GM15510 (cell line): ENCODE measurements around the gene CD3G.

Source experiments
- POLR2A ChIP-seq: IDR thresholded peaks from 3 replicates; pipeline ENCODE4 v1.6.1; 2011; ENCODE audit warnings: borderline replicate concordance; ENCODE audit not compliant: insufficient read length; ENCODE audit errors: extremely low read depth

Gene CD3G

GRCh38 chr11:118318581-118319336, 25.4 kb upstream of the CD3G start:
- TF ChIP-seq POLR2A: no peak

- no peak for TF ChIP-seq POLR2A
Observed at GRCh38 chr11:118319337-118319707, 24.8 kb upstream of the CD3G start.

- no peak for TF ChIP-seq POLR2A
Observed at GRCh38 chr11:118320515-118320914, 23.6 kb upstream of the CD3G start.

- no peak for TF ChIP-seq POLR2A
Observed at GRCh38 chr11:118321386-118322082, 22.6 kb upstream of the CD3G start.

GRCh38 chr11:118322721-118323120, 21.4 kb upstream of the CD3G start:
- TF ChIP-seq POLR2A: no peak

- TF ChIP-seq POLR2A: no peak
Observed at GRCh38 chr11:118325283-118325682, 18.9 kb upstream of the CD3G start.

GRCh38 chr11:118328745-118329144, 15.4 kb upstream of the CD3G start:
- TF ChIP-seq POLR2A: no peak

GRCh38 chr11:118334745-118335144, 9.4 kb upstream of the CD3G start:
- no peak for TF ChIP-seq POLR2A

- TF ChIP-seq POLR2A: no peak
Observed at GRCh38 chr11:118338637-118339061, 5.5 kb upstream of the CD3G start.

- TF ChIP-seq POLR2A: no peak
Observed at GRCh38 chr11:118339281-118339961, 4.7 kb upstream of the CD3G start.

- no peak for TF ChIP-seq POLR2A
Observed at GRCh38 chr11:118340449-118340848, 3.7 kb upstream of the CD3G start.

- TF ChIP-seq POLR2A: no peak
Observed at GRCh38 chr11:118341261-118341660, 2.9 kb upstream of the CD3G start.

- TF ChIP-seq POLR2A: no peak
Observed at GRCh38 chr11:118341815-118342489, 2.2 kb upstream of the CD3G start.

GRCh38 chr11:118342503-118343161, 1.5 kb upstream of the CD3G start, which contains the start of gene CD3D:
CD3D (minus strand) TSS chr11:118342705; CDS start chr11:118342607, 98 bp downstream.
- no peak for TF ChIP-seq POLR2A
